Activated CD8-positive, alpha-beta memory T cell treated with anti-CD3 and anti-CD28 coated beads, Interleukin-2, amount 50 U/mL, for 48 hours (primary cell): ENCODE data around the gene KIFAP3.
"Not testable (repeated sequence)": the region's sequence is repeated elsewhere in the genome, so short reads cannot be mapped to it uniquely, and the experiment has no call there.

Experiments used
- DNase-seq: peaks from one replicate; pipeline ENCODE4 v3.0.0-alpha.2; 2020

The KIFAP3 gene

DNA sequence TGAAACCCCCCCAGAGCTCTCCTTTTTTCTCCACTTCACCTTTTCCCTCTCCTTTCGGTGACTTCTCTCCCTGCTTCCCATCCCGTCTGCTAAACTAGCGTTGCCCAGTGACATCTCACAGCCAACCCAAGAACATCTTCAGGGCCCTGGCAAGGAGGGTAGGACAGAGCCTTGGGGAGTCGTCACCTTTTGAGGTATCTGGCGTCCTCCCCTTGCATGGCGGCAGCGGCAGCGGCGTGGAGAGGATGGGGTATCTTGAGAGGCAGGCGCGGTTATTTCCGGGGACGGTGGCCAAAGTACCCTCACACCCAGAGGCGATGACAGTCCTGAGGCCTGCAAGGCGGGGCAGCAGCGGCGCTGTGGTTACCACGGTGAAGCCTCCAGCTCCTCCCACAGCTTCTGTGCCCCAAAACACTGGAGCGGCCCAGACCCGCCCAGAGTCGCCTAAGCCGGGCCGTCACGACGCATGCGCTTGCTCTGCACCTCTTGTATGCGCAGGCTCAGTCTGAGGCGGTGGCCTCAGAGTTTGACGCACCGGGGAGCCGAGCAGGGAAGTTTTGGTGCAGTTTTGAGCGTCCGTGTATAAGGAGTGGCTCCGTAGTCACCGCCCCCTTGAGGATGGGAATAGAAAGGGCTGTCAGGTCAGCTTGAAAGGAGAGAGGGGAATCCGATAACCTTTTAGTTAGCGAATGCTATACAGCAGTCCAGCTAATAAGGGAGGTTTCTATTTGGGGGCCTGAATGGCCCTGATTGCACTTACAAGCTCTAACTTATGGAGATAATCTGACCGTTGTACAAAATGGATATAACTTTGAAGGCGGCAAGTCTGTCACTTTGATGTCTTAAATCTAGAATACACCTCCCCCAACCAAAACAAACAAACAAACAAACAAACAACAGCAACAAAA, at the start of gene KIFAP3:
TSS of gene KIFAP3 (minus strand) at position 446 of the 908 bp plus-strand sequence. CDS start at position 218, 228 bp downstream.
- peak; percentile 94 for DNase-seq

DNA sequence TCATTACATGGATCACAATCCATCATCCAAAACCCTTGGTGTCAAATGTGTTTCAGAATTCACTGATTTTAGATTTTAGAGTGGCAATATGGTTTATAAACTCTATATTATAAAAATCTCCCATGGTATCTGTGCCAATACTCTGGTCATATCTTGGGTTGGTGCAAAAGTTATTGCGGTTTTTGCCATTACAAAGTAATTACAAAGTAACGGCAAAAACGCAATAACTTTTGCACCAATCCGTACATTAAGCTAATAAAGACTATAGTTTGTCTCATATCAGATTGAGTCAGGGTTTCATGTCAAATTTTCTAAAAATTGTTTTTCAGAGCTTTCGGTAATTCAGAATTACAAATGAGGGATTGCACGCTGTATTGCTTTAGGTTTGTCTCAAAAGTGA, 47.9 kb upstream of the KIFAP3 start:
- no peak for DNase-seq

- no peak for DNase-seq
Observed at GRCh38 chr1:170114906-170115305, 40.4 kb upstream of the KIFAP3 start.

GRCh38 chr1:170113140-170113539, 38.6 kb upstream of the KIFAP3 start:
- not testable (repeated sequence) for DNase-seq

DNA sequence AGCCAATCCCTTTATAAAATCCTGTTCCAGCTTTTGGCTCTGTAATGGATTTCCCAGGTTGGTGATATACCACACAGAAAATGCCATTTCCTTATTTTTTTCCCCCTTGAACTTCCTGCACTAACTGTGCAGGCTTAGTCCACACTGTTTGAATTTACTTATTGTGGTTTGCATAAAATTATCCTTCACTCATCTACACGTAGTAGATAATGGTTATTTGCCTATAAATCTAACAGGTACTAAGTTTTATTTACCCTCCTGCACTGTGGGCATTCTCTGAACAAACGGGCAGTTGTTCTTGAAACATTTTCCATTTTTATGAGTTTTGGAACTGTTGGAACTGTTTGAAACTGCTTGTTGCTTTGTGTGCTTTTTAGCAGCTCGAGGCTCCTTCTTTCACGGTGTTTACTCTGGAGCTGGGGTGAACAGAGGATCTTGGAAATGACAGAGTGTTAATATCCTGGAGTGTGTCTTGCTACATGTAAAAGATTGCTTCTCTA, 23.0 kb upstream of the KIFAP3 start:
- DNase-seq = no peak

DNA sequence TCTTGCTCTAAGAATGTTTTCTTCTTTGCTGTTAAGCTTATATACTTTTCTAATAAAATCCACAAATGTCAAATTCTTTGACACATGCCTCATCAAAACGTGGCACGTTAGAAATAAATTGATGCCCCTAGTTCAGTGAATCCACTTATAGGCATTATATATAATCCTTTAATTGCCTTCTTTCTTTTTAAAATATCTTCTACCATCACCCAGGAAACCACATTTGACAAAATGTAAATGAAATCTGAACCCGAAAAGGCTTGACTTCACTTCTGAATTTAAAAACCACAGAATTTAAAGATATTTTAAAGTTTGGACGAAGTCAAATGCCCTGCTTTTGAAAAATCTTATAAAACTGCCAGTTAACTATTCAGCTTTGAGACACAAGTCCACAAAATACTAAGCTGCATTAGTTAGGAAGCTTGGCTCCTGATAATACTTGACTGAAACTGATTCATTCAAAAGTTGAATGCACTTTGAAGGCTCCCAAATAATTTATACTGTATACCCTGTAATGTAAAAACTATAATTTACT, 22.4 kb upstream of the KIFAP3 start:
- no peak for DNase-seq

DNA sequence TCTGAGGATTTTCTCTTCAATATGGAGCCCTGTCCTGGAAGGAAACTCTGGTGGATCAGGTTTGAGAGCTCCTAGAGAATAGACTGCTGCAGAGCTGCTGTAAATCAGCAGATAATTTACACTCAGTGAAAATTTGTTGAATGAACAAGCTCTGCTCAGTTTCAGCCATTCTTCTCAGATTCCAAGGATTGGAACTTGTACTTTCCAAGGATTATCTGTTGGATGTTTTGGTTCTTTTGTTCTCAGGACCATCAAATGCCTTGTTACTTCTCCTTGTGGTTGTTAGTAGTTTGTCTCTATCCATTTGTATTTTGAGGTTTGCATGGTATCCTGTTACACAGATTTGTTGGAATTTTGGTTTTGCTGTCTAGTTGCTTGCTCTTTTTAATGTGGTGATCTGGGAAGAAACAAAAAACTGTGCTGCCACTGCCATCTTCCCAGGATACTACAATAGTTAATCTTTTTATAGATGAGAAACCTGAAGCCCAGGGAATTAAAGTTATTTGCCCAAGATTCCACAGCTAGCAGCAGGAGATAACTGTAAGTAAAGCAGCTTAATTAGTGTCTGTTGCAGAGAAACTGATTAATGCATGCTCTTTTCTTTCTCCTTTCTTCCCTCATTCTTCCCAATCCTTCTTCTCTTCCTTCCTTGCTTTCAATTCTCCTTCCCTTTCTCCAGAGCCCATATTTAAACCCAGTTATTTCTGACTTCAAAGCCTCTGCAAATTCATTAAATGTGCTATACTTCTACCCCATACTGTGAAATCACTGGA, 21.7 kb upstream of the KIFAP3 start:
- DNase-seq = no peak

GRCh38 chr1:170094697-170095616, 20.5 kb upstream of the KIFAP3 start:
- DNase-seq = not testable (repeated sequence)

DNA sequence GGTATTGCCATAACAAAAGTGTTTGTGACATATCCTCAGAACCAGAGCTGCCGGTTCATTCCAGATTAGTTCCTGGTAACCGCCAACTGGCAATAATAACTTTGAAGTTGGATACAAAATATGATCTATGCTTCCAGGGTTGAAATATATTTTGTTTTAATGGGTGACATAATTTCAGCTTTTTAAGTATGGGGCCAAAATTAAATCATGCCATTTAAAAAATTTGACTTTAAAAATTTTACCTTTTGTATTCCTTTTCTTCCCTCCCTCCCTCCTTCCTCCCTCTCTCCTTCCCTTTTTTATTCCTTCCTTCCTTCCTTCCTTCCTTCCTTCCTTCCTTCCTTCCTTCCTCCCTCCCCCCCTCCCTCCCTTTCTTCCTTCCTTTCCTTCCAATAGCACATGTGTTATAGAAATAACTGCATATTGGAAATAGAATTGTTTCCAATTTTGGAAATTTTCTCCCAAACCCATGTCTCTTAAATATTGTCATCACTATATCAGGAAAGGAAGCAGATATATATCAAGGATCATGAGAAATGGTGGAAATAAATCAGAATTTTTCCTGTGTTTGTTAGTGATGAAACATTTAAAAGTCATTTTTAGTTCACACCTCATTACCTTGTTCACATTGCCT, 12.0 kb upstream of the KIFAP3 start:
- no peak for DNase-seq

DNA sequence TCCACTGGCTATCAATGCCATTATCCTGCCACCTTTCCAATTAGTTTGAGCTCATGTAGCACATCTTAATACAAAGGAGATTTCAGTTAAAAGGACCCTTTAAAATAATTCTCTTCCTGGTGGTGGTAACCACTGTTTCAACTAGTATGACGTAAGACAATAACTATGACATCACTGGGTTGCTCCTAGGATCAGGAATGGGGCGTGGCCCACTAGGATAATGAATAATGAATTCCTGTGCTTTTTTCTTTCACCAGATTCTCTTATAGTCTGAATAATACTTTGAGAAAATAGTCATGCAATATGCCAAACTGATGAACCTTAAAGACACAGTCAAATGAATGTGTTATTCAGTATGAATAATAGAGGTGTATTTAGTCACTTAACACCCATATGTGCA, 10.6 kb upstream of the KIFAP3 start:
- no peak for DNase-seq

DNA sequence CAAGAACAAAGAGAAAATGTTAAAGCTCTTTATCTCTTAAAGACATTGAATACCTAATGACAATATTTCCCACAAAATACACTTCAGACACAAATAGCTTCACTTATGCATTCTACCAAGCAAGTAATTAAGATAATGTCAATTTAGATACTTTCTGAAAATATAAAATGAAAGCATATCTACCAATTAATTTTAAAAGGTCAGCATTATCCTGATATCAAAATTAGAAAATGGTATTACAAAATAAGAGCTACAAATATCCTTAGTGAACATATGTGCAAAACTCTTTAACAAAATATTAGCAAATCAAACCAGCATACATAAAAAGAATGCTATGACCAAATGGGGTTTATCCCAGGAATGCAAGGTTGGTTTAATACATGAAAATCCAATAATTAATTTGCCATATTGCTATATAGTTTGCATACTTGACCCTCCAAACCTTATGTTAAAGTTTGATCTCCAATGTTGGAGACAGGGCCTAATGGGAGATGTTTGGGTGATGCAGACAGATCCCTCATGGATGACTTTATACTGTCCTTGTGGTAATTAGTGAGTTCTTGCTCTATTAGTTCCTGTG, 4.2 kb upstream of the KIFAP3 start:
- DNase-seq = no peak

GRCh38 chr1:170077926-170078325, 3.4 kb upstream of the KIFAP3 start:
- DNase-seq = no peak

GRCh38 chr1:170076952-170077351, 2.5 kb upstream of the KIFAP3 start:
- not testable (repeated sequence) for DNase-seq

- DNase-seq = no peak
Observed at GRCh38 chr1:170076199-170076598, 1.7 kb upstream of the KIFAP3 start.

GRCh38 chr1:170075186-170075585, 691 bp upstream of the KIFAP3 start:
- no peak for DNase-seq

DNA sequence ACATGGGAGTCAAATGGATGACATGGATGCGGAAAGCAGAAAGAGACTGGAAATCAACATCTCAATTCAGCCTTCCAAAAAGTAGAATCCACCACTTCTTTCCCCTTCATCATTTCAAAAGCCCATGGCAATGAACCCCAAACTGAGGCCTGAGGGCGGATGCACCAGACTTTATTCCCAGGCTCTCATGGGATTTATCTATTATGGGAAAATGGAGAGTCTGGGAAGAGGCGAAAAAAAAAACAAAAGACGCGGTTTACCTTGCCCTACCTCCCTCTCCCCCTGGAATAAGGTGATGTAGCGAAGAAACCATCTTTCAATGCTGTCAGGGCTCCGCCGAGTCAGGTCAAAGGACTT, 624 bp downstream of the KIFAP3 start:
- no peak for DNase-seq

DNA sequence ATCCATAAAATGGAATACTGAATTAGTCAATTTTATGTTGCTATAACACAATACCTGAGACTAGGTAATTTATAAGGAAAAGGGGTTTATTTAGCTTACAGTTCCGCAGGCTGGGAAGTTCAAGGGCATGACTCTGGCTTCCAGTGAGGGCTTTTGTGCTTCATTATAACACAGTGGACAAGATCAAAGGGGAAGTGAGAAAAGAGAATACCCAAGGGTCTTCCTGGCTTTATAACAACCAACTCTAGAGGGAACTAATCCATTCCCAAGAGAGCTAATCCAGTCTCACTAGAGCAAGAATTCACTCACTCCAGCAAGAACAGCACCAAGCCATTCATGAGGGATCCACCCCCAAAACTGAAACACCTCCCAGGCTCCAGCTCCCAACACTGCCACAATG, 3.1 kb downstream of the KIFAP3 start:
- DNase-seq = no peak

DNA sequence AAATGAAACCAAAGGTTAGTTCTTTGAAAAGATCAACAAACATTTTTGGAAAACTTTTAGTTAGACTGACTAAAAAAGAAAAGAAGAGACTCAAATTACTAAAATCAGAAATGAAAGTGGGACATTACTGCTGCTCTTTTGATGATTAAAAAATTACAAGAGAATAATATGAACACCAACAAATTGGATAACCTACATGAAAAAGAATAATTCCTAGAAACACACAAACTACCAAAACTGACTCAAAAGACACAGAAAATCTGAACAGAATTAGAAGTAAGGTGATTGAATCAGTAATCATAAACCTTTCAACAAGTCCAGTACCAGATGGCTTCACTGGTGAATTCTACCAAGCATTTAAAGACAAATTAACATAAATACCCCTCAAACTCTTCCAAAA, 5.6 kb downstream of the KIFAP3 start:
- DNase-seq = no peak

DNA sequence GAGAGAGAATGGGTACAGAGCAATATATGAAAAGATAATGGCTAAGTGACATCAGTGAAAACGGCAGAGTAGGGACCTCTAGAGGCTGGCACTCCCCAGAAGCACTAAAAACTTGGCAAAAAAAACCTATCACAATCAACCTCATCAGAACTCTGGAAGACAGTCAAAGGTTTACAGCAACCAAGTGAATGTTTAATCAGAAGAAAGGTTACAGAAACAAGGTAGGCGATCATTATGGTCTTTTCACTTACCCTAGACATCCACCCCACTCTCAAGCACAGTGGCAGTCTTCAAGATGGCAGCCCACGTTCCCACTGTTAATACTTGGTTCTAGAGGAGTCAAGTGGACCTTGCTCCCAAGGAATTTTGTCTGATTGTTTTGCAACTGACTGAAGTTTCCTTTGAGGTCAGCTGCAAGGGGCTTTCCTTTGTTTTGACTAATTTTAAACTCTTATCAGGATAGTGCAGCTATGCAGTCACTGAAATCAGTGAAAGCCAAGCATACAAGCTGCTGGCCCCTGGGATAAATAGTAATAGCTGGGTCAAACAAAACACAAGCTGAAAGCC, 7.2 kb downstream of the KIFAP3 start:
- DNase-seq = no peak

- DNase-seq = no peak
Observed at GRCh38 chr1:170064821-170065220, 9.7 kb downstream of the KIFAP3 start.

DNA sequence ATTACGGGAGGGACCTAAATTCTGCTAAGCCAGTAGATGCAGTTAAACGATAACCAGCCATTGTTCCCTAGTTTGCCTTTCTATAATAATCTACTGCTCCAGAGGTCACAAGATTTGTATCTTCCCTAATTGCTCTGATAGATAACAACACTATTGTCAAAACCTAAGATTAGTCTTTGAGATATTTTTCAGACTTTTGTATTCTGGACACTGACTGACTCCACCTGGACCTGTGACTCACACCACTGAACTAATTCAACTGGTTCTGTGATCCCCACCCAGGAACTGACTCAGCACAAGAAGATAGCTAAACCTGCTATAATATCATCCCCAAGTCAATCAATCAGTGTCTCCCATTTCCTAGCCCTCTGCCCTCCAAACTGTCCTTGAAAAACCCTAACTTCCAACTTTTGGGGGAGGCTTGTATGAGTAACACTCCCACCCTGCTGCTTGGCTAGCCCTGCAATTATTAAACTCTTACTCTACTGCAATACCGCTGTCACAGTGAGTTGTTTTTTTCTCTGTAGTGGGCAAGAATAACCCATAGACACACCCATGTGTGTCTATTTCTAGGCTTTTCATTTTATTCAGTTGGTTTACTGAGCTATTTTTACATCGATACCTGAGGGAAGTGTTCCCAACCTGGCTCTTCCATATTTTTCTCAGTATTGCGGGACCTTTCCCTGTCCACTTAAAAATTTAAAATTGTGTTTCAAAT, 11.2 kb downstream of the KIFAP3 start:
- DNase-seq = no peak
